PFSK-1 (cell line): ENCODE data around the gene CAPZA1.

Experiments
- FOXP2 ChIP-seq: optimal IDR thresholded peaks from 2 replicates; pipeline ENCODE3; 2011; ENCODE audit warnings: borderline replicate concordance, control low read depth, inconsistent platforms; ENCODE audit not compliant: insufficient read depth; ENCODE audit errors: extremely low read length, extremely low read depth
- POLR2AphosphoS5 ChIP-seq: IDR thresholded peaks from 2 replicates; pipeline ENCODE4 v1.6.1; 2012; ENCODE audit warnings: low read depth, mild to moderate bottlenecking, control low read depth, low read length, moderate library complexity
- SIN3A ChIP-seq: IDR thresholded peaks from 2 replicates; pipeline ENCODE4 v1.6.1; 2012; ENCODE audit warnings: mild to moderate bottlenecking, low read length, moderate library complexity, borderline replicate concordance; ENCODE audit not compliant: insufficient read depth
- TAF1 ChIP-seq: IDR thresholded peaks from 2 replicates; pipeline ENCODE4 v1.6.1; 2012; ENCODE audit warnings: low read length, control low read depth, borderline replicate concordance; ENCODE audit not compliant: insufficient read depth
- TF ChIP-seq, protein P1 (sequence below), 2 experiments: IDR thresholded peaks; 2 replicates each; pipeline versions ENCODE4 v1.6.1 to v1.8.0; 2011 to 2012; ENCODE audit warnings: low read depth in 2 of 2, low read length in 2 of 2, control low read depth in 1 of 2, inconsistent platforms in 1 of 2, mild to moderate bottlenecking in 1 of 2, moderate library complexity in 1 of 2; ENCODE audit not compliant: insufficient read depth in 1 of 2

Gene CAPZA1

DNA sequence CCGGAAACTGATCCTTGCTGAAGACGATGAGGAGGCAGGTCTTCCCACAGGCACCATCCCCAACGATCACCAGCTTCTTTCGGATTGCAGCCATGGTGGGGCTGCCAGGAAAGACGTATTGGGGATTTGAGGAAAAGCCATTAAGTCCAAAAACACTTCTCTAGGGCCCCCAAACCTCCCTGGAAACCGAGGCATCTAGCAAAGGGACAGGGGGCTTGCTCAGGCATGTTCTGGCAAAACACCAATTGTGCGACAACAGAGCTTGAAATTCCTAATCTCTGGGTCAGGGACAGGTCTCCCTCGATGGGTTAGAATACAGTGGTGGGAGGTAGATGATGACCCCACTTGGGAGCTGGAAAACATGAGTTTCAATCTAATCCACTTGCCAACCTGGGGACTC is 84.1 kb downstream of the CAPZA1 start:
- TF ChIP-seq, protein P1, sequence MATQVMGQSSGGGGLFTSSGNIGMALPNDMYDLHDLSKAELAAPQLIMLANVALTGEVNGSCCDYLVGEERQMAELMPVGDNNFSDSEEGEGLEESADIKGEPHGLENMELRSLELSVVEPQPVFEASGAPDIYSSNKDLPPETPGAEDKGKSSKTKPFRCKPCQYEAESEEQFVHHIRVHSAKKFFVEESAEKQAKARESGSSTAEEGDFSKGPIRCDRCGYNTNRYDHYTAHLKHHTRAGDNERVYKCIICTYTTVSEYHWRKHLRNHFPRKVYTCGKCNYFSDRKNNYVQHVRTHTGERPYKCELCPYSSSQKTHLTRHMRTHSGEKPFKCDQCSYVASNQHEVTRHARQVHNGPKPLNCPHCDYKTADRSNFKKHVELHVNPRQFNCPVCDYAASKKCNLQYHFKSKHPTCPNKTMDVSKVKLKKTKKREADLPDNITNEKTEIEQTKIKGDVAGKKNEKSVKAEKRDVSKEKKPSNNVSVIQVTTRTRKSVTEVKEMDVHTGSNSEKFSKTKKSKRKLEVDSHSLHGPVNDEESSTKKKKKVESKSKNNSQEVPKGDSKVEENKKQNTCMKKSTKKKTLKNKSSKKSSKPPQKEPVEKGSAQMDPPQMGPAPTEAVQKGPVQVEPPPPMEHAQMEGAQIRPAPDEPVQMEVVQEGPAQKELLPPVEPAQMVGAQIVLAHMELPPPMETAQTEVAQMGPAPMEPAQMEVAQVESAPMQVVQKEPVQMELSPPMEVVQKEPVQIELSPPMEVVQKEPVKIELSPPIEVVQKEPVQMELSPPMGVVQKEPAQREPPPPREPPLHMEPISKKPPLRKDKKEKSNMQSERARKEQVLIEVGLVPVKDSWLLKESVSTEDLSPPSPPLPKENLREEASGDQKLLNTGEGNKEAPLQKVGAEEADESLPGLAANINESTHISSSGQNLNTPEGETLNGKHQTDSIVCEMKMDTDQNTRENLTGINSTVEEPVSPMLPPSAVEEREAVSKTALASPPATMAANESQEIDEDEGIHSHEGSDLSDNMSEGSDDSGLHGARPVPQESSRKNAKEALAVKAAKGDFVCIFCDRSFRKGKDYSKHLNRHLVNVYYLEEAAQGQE (IDR thresholded peaks at IDR 0.05; ENCODE audit: insufficient read depth in 1 of 2, low read depth in 2 of 2, low read length in 2 of 2): no peak
- TF ChIP-seq POLR2AphosphoS5: no peak
- TF ChIP-seq SIN3A: no peak
- TF ChIP-seq FOXP2: no peak
- TF ChIP-seq TAF1: no peak

DNA sequence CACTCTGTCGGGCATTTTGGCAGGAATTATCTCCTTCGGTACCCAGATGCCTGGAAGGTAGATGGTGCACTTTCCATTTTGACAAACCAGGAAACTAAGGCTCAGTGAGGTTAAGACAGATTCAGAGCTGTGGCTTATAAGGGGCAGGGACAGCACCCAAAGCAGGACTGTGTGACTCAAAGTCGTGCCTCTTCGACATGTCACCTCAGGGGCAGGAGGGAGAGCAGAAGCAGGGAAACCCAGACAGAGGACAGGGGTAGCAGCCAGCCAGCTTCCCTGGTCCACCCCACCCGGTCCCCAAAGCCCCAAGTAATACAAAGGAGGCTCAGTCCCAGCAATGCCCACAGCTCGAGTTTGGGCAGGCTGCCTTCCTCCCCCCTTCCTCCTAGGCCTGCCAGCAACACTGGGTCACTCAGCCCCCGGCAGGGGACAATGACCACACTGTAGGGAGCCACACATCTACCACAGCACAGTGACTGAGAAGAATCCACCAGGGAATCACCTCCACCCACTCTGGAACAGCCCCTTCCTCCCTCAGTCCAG is 84.8 kb downstream of the CAPZA1 start:
- TF ChIP-seq TAF1: no peak
- no peak for TF ChIP-seq FOXP2
- TF ChIP-seq, protein P1 (IDR thresholded peaks at IDR 0.05; ENCODE audit: insufficient read depth in 1 of 2, low read depth in 2 of 2, low read length in 2 of 2): no peak
- no peak for TF ChIP-seq POLR2AphosphoS5
- no peak for TF ChIP-seq SIN3A

DNA sequence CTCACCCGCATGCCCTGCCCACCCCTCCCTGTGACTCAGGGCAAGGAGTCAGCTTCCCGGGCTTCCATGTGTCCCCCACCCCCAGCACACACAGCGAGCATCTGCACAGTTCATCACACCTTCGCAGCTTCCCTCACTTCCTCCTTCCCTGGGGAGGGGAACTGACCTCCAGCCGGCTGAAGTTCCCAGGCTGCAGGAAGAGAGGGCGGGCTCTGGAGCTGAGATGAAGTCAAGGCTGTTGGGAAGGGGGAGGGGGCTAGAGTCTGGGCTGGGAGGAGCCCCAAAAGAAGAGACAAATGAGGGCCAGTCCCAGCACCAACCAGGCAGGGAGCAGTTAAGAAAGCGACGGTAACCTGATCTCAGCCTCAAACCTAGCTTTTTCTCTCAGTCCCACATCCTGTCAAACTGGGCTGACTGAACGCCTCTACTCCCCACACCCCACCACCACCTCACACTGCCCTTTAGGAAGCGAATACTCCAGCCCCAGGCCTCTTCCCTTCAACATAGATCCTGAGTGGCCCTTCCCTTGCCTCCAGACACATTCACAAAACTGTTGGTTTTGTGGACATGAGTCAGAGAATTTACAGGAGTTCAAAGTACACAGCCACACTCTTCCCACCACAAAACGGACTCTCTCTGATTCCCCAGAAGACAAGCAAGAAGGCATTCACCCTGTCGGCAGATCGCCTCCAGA is 85.4 kb downstream of the CAPZA1 start:
- TF ChIP-seq TAF1: peak; percentile 98
- peak; percentile 86; the same call in 1 of the 2 replicates for TF ChIP-seq SIN3A
- TF ChIP-seq, protein P1 (IDR thresholded peaks at IDR 0.05; ENCODE audit: insufficient read depth in 1 of 2, low read depth in 2 of 2, low read length in 2 of 2): 0 out of 4 replicates have a peak, but pooled peaks of 1 of the 2 experiments have one; percentile 5
- TF ChIP-seq FOXP2: no peak
- TF ChIP-seq POLR2AphosphoS5: peak; percentile 96

DNA sequence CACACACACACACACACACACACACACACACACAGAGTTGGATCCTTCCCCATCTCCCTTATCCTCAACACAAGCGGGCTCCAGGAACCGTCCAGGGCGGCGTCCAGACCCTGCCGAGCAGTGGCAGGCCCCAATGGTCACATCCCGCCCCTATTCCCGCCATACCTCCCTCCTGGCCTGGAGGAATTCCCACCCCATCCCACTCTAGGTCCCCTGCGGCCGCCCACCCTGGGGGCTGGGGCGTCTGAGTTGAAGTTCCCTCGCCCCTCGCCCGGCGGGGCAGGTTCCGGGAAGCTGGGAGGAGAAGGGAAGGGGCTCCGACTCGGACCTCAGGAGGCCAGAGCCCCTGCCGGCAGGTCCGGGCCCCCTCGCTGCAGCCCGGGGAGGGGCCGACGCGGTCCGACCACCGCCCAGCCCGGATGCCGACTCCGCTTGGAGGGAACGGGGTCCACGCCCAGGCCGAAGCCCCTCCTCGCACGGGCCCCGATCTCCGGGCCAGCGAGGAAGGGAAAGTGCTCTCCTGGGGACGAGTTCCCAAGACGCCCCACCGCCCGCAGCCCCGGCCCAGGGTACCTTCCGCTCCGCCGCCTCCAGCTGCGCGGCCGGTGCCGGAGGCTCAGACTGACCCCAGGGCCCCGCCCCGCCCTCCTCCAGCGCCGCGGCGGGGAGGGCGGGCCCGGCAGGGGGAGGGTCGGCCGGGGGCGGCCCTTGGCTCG is 87.0 kb downstream of the CAPZA1 start, which contains the start of gene RHOC:
Gene RHOC, minus strand, starts transcription at position 623 of the 716 bp plus-strand sequence. CDS start 3,328 bp downstream, outside the sequence.
- TF ChIP-seq FOXP2 (no peak), SIN3A (peak; percentile 77; the same call in 1 of the 2 replicates), TAF1 (peak; percentile 74; the same call in 1 of the 2 replicates), POLR2AphosphoS5 (peak; percentile 68)
- TF ChIP-seq, protein P1 (IDR thresholded peaks at IDR 0.05; ENCODE audit: insufficient read depth in 1 of 2, low read depth in 2 of 2, low read length in 2 of 2): peak in 1 of 2 experiments; percentile 17; a peak in 1 of 4 replicates
